ENCODE data around the gene CAMK2B. TPM values are rescaled to one million over a fixed set of nuclear protein-coding genes. Genes with fewer than 3 reads are reported as not detected.
A peak's percentile ranks its signal among the peaks of the same experiment; 100 is the strongest.

Gene CAMK2B
- total and polyA plus RNA-seq, 8 donors, result 0.17 to 1.1 (median 0.53) TPM

DNA sequence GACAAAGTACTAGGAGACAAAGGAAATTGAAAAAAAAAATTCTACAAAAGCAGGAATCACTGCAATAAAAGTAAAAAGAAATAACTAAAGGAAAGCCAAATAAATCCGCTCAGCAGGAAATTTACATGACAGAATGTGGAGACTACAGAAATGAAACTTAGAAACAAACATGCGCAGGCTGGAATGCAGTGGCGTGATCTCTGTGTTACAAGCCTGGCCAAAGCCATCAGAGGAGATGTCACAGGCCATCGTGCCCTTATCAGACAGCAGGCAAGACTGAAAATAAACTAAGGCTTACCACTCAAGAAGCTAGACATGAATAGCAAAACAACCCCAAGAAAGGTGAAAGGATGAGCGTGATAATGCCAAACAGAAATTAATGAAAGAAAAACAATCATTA, 6.3 kb upstream of the CAMK2B start:
- intact Hi-C loops (cut with DNase I), result no loop called here
- no peak for ATAC-seq
- peaks cover 0 to 4% of the 10 kb centered on the region in 2 donors for H3K9me3 ChIP-seq

GRCh38 chr7:44330331-44330730, 4.9 kb upstream of the CAMK2B start:
- intact Hi-C loops (cut with DNase I), result no loop called here
- ATAC-seq, result no peak
- Histone ChIP-seq H3K4me1 (no peaks in the 10 kb centered on the region), H3K4me3 (no peak overlapping the region), H3K9me3 (no peaks in the 10 kb centered on the region), H3K27ac (no peak overlapping the region), H3K36me3 (no peaks in the 10 kb centered on the region), H3K27me3 (peaks cover 17 to 23% of the 10 kb centered on the region in 2 donors)
- DNase-seq, result peak in 1 of 4 donors; percentile 30
- no peak for TF ChIP-seq CTCF (IDR thresholded peaks at IDR 0.05)

More for the DNA sequence above, 6.3 kb upstream of the CAMK2B start:
- H3K36me3 ChIP-seq, result no peaks in the 10 kb centered on the region
- no peaks in the 10 kb centered on the region for H3K4me1 ChIP-seq
- H3K27ac ChIP-seq, result no peak overlapping the region
- no peak for DNase-seq
- H3K4me3 ChIP-seq, result no peak overlapping the region
- no peak for TF ChIP-seq CTCF (IDR thresholded peaks at IDR 0.05)
- H3K27me3 ChIP-seq, result peaks cover 7 to 12% of the 10 kb centered on the region in 2 donors

DNA sequence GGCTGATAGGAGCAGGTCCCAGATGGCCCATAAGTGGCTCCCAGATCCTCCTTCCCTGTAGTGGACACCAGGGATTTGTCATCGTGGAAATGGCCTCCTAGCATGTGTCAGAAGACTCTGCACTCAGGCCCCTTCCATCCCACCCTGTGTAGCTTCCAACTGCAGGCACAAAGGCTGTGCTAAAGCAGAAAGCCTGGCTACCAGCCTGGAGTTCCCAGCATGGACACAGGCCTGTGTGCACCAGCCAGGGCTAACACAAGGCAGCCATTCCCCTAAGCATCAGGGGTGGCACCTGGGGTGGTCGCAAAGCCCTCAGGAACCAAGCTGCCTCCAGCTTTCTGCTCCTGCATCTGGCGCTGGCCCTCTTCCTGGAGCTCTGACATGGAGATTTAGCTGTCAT, 4.5 kb upstream of the CAMK2B start:
- Histone ChIP-seq H3K4me3 (no peak overlapping the region), H3K4me1 (no peaks in the 10 kb centered on the region), H3K27ac (no peak overlapping the region), H3K27me3 (peaks cover 17 to 28% of the 10 kb centered on the region in 2 donors), H3K9me3 (no peaks in the 10 kb centered on the region), H3K36me3 (no peaks in the 10 kb centered on the region)
- intact Hi-C loops (cut with DNase I), result no loop called here
- DNase-seq (peak in 1 of 4 donors; percentile 24), ATAC-seq (no peak)
- TF ChIP-seq CTCF (IDR thresholded peaks at IDR 0.05), result no peak

- Histone ChIP-seq H3K27ac (no peak overlapping the region), H3K4me1 (no peaks in the 10 kb centered on the region), H3K27me3 (peaks cover 25 to 36% of the 10 kb centered on the region in 2 donors), H3K36me3 (no peaks in the 10 kb centered on the region), H3K4me3 (no peak overlapping the region), H3K9me3 (no peaks in the 10 kb centered on the region)
- intact Hi-C loops (cut with DNase I), result no loop called here
- TF ChIP-seq CTCF (IDR thresholded peaks at IDR 0.05), result no peak
- no peak for DNase-seq
- ATAC-seq, result no peak
Observed at GRCh38 chr7:44329081-44329480, 3.7 kb upstream of the CAMK2B start.

DNA sequence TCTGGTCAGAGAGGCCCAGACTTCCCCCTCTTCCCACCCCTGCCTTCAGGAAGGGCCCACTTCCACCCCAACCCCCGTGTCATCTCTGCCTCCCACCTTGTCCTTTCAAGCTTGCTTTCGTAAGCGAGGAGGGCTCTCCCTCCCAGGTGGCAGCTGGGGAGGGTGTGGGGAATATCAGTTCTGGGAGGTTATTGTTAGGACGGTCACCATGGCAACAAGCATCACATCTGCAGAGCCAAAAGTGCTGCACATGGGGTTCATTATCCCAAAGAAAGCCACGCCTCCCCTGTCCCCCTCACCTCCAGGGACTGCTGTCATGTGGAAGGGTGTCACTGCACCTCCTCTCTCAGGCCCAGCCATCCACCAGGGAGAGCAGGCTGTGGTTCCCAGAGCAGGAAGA, 2.6 kb upstream of the CAMK2B start:
- Histone ChIP-seq H3K9me3 (no peaks in the 10 kb centered on the region), H3K27me3 (peaks cover 33 to 47% of the 10 kb centered on the region in 2 donors), H3K4me1 (no peaks in the 10 kb centered on the region), H3K36me3 (no peaks in the 10 kb centered on the region), H3K4me3 (no peak overlapping the region), H3K27ac (no peak overlapping the region)
- ATAC-seq (no peak), DNase-seq (no peak)
- TF ChIP-seq CTCF (IDR thresholded peaks at IDR 0.05), result no peak
- intact Hi-C loops (cut with DNase I), result no loop called here

All from left lung (tissue), 10 donors.